HG02678 (cell line): ENCODE measurements around the gene RIPK4.

Source experiments
- ATAC-seq: cut with Tn5 transposase; IDR thresholded peaks from one replicate; pipeline ENCODE4 v1.9.1; 2021; ENCODE audit warnings: mild to moderate bottlenecking, moderate library complexity; ENCODE audit not compliant: unreplicated experiment

The RIPK4 gene

DNA sequence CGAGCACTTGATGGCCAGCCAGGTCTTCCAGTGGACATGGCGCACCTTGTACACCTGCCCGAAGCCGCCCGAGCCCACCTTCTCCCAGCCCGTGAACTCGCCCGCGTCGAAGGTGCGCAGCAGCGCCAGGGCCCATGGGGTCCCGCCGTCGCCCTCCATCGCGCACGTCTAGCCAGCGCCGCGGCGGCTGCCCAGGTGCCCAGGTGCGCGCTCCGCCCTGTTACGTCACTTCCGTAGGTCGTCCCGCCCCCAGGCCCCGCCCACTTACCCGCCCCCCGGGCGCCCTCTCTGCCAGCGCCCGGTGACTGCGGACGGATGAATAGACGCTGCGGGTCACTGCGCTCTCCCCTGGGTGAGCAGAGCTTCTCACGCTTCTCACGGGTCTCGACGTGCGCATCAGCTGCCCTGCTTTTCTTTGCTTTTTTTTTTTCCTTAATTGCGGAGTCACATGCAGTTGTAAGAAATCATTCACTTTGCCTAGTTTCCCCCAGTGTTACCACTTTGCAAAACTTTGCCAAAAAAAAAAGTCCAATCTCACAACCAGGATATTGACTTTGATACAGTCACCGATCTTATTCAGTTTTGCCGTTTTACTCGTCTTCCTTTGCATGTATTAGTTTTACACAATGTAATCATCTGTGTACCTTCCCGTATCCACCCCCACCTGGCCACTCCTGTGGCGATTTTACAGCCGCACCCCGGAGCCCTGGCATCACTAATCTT is at the start of gene RIPK4:
Gene RIPK4 (minus strand): TSS at position 170 of the 723 bp plus-strand sequence. CDS start 11 bp downstream, at position 159.
- no peak for ATAC-seq

DNA sequence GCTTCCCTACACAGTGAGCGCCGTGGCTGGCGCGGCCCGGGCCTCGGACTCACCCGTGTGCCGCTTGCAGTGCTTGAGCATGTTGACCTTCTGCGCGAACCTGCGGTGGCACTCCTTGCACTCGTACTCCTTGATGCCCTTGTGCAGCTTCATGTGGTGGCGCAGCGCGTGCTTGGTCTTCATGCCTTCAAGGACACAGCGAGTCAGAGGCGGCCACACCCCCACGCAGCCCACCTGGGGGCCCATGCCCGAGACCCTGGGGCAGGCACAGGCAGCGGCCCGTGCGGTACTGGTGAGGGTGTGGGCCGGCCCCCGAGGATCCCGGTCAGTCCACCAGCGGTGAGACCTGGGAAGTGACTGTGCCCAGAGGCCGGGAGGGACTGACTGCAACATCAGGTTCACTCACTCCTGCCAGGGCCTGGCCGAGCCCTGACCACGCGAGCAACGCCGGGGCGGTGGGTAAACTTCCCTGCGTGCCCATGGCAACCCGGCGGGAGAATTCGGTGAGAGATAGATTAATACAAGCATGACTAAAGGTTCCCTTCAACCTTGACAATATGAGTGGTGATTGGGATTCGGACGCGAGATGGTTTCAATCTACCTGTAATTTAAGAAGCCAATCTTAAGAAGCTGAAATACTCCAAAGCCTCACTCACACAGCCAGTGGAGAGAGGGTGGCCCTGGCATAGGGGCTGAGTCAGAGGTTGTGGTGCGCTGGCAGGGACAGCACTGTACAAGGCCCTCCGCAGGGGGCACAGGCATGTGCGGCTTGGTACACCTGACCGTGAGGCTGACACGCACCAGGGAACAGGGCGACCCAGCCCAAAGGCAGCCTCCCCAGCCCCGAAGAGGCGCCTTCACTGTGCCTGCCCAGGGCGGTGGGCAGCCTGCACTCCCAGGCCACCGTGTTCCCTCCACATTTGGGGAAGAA is 49.1 kb upstream of the RIPK4 start:
- ATAC-seq, result no peak

DNA sequence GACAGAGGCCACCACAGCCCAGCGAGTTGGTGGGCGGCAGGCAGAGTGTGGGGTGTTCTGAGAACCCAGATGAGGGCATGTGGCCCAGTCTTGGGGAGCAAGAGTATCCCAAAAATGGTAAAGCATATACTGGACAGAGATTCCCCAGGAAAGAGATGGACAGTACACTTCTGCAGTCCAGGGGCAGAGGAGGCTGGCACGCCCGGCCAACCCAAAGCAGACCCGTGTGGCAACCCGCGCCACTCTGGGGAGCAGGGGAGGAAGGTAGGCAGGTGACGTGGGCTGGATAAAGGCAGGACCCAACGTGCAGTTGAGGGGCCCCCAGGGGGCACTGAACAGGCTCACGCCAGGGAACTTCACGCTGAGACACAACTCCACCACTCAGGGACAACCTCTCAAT is 46.4 kb upstream of the RIPK4 start:
- no peak for ATAC-seq

DNA sequence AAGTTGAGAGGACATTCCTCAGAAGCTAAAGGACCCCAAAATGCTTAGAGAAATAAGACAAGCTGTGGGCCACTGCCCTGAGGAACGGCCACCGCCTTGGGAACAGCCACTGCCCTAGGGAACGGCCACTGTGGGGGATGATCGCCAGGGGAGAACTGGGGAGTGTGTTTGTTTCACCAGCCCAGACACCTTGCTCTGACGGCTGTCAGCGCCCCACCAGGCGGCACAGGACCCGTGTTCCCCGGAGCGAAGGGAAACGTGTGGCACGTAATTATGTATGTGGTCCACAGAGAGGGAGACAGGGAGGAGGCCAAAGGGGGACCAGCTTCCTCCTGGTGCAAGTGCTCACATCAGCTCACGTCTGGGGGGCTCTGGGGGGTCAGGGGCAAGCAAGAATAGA is 45.8 kb upstream of the RIPK4 start:
- ATAC-seq, result no peak

DNA sequence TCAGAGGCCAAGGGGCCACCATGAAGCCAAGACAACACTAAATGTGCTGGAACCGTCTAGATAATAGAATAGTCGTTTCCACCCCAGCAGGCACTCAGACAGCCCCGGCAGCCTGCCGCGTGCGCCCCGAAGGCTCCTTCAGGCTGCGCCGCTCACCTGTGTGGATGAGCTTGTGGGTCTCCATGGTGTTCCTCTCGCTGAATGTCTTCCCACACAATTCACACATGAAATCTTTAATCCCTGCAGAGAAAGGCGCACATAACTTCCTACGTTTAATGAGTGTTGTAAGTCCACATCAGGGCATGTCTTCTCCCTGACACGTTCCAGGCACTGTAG is 43.7 kb upstream of the RIPK4 start:
- no peak for ATAC-seq

DNA sequence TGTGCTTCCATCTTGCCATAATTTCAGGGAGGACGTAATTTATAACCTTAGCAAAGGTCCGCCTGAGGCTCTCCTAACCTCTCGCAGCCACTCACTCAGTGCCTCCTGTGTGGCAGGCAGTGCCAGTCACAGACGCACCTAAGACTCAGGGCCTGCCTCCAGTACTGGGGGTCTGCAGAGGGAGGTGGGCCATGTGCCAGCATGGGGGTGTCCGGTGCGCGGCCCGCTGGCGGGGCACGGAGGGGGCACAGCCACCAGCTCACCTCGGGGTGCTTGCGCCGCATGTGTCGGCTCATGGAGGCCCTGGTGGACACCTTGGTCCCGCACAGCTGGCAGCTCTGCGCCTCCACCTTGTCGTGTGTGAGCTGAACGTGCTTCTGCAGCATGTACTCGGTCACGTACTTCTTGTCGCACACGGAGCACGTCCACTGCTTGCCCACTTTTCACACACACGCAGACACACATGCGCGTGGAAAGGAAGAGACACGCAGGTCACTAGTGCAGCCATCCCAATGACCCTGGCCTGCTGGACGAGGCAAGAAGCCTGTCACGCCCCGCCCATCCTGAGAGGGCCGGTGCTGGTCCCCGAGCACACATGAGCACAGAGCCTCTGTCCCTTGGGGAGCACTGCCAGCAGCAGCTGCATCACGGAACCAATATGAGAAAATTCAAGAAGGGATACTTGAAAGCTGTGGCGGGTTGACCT is 43.2 kb upstream of the RIPK4 start:
- ATAC-seq, result no peak

DNA sequence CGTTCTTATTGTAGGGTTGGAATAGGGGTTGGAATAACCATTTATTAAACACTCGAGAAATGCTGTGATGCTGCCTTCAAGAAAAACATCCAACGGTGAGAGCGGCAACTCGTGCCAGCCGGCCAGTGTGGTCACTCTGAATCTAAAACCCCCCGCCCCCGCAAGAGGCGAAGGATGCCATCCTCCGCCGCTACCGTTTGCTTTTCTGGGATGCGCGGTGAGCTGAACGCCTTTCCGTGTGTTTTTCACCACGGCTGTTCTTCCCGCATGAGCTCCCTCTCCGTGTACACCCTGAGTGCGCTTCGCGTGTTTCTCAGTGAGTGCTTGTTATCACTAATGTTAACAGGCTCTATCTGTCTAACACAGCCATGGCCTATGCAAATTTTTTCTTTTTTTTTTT is 42.0 kb upstream of the RIPK4 start:
- ATAC-seq, result no peak

DNA sequence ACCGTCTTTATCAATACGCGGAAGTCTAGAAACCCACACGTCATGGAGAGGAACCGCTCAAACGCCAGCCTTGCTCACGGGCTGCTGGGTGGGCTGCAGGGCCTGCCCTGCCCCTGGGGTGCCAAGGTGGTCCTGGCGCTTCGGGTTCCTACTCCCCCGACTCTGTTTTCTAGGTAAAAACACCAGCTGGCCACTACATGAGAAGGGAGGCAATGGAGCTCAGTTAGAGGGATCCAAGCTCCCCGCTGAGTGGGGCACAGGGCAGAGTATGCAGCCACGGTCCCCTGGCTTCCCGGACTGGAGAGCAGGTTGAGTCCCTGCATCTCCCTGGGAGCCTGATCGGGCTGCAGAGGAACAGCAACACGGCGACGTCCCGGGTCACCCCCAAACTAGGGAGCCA is 41.2 kb upstream of the RIPK4 start:
- no peak for ATAC-seq

DNA sequence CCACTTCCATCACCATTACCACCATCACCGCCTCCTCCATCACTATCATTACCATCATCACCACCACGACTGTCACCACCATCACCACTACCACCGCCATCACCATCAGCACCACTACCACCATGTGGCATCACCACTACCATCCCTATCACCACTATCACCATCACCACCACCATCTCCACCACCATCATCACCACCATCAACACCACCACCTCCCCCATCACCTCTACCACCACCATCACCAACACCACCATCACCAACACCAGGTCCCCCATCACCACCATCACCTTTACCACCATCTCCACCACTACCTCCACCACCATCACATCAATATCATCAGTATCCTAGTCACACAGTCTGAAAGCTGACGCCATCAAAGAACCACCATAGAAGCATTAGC is 39.9 kb upstream of the RIPK4 start:
- no peak for ATAC-seq

DNA sequence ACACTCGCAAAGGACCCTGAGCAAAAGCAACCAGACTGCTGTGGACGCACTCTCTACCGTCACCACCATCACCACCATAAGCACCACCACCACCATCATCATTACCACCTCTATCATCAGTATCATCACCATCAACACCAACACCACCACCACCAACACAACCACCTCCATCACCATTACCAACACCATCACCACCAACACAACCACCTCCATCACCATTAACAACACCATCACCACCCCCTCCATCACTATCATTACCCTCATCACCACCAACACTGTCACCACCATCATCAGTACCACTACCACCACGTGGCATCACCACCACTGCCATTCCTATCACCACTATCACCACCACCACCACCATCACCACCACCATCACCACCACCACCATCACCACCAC is 38.8 kb upstream of the RIPK4 start:
- no peak for ATAC-seq

DNA sequence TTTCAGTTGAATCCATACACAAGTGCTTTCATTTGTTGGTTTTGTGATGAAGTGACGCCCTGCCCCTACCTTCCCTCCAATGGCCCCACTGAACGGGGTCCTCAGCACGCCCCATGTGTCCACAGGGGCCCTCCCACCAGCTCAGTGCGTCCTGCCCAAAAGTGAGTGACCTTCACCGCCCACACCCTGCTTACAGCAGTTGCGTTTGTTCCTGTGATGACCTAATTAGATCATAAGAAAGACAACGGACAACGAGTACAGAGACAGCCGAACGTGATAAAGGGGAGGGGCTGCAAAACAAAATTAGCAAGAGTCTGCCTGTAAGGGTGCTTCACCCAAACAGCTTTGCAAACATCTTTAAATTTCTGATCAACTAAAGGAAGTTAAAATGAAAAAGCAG is 38.2 kb upstream of the RIPK4 start:
- ATAC-seq, result no peak

DNA sequence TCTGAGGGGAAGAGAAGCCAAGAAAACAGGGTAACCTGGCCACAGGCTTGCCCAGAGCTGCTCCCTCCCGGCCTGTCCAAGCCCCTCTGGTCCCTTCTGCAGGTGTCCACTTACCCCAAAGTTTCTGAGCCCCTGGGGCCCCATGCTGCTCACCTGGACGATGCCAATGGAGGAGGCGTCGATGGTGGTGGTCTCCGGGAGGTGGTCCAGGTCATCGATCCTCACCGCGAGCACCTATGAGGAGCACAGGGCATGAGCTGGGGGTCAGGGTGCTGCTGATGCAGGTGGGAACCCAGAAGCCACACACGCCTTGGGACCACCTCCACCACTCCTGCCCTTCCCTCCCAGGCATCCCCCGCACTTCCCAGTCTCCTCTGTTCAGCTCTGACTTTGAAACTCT is 37.5 kb upstream of the RIPK4 start:
- ATAC-seq, result no peak

DNA sequence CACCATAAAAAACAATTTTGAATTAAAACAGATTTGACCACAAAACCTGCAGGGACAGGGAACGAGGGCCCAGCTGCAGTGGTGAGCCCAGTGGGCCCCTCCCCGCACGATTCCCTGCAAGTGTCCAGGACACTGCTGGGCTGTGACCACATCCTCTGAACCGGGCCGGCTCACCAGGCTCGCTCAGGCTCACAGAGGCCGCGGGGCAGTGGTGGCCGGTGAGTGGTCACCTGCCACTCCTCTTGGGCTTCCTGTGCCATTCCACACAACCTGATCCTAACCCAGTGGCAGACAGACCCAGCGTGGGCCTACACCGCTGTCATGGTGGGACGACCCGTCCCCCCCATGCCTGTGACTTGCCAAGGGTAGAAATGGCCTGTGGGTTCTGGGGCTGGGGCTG is 36.5 kb upstream of the RIPK4 start:
- ATAC-seq, result no peak

DNA sequence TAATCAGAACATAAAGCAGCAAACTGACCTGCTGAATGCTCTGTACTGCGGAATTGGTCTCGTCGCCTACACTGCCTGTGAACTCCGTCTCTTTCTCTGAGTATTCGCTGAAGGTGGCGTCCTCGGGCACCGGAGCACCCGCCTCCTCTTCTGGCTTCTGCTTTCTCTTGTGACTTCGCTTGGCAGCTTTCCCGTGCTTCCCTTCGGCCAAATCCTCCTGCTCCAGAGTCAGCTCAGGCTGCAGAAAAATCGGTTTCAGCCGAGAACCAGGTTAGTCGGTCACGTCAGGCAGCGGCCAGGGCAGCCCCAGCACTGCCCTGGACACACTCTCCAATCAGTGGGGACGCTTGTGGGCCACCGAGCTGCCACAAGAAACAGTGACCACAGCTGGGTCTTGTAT is 35.8 kb upstream of the RIPK4 start:
- ATAC-seq, result no peak

DNA sequence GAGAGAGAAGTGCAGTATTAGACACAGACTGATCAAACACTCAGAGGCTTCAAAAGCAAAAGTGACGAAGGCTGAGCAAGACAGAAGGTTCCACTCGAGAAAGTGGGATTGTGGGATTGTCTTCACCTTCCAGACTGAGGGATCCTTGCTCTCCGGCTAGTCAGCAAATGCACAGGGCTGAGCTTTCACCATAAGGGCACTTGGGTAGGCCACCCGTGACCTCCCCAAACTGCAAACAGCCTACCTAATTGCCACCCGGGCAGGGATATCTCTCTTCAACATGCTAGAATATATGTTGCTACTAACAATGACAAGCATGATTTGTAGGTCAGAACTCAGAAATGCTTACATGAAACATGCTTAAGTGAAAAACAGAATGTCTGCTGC is 35.3 kb upstream of the RIPK4 start:
- no peak for ATAC-seq

DNA sequence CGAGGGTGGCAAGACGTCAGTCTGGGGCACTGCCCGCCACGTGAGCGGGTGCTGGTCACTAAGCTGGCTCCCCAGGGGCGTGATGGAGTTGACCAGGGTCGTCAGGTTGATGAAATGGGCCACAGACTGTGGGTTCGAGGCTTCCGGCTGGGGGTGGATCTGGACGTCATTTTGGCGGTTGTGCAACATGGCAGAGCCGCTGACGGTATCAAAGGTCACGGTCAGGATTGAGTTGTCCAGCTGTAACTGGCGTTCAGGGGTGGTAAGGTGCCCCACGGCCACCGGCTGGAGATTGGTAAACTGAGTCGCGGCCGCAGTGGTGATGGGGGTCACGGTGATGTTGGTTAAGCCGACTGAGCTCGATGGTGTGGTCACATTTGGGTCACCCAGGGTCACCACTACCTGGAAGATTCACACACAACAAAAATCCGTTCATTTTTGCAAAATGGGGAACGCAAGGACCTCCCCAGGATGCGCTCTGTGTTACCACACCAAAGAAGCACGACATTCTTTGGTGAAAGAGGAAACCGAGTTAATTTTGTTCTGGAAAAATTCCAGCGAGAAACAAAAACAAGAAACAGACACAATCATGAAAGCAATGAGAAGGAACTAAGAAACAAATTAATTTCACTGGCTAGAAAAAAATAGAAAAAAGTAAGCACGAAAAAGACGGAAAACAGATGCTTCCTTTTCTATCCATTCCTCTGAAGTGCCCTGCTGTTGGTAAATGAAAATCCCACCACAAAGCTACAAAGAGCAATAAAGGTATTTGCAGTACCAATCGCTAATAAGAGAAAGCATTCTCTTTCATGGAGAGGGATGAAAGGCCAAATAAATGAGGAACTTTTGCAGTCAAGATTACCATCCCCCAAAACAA is 34.7 kb upstream of the RIPK4 start:
- no peak for ATAC-seq

DNA sequence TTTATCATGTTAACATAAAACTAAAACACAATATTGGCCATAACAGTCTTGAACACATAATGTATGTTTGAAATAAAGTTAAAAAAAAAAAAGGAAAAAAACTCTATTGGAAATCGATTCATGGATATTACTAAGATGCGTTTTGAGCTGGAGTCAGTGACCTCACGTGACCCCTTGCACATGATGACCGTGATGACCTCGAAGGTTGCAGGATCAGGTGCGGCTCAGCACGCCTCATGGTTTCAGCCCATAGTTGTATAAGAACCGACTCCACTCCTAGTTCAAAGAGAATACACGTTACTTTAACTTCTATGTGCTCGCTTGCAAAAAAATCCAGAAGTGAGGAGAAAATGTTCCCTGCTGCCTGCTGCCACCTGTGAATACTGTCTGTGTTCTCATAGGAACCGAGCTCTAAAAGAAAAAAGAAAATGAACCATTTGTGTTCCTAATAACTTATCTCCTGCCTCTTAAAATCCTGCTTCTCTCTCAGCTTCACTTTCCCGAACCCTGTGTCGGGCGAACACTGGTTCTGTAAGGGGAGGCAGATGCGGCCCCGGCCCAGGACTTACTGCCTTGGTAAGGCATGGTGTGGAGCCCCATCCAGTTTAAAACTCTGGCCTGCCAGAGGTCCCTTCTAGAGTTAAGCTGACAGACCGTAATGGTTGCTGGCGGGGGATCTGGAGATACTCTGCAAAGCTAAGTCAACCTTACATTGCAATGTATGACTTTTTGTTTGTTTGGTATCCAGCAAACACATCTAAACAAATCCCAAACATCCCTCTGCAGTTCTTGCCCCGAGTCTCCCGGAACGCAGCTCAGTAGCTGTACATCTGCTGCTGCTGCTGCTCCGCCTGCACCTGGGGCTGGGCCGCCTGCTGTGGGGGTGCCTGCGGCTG is 33.8 kb upstream of the RIPK4 start:
- ATAC-seq, result no peak

DNA sequence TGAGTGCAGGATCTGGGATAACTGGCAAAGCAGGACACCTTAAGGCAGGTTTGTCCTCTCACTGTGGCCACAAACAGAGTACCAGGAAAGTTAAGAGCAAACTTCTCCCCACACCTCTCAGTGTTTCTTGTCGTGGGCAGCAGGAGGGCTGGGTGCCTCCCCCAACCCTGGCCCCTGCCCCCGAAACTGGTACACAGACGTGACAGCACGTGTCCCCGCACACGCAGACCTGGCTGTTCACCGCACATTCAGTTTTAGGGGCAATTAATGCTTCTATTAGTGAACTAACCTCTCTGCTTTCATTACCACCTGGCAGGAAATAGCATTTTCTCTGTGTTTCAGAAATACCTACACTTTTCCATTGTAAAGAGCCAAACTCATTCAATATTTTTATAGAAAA is 32.9 kb upstream of the RIPK4 start:
- no peak for ATAC-seq

DNA sequence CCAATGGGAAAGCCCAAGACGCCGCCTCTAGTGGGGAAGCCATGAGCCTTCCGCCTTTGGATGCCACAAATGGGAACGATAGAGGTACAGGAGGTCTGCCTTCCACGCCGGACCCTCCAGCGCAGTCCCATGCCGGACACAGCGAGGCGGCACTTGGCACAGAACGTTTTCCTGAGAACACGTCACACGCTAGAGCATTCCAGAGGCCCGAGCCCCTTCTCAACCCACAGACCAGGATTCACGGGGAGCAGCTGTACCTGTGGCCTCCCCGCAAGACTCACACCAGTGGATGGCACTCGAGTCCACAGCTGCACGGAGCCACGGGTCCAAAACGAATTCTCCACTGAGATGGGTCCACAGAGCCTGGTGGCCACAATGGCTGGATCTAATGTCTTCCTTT is 31.5 kb upstream of the RIPK4 start:
- ATAC-seq, result no peak
